Kidney tubule cell (primary cell): Measurements from ENCODE around the gene FOXL1.
A peak's percentile ranks its signal among the peaks of the same experiment; 100 is the strongest.

Source experiments
- DNase-seq: peaks from one replicate; pipeline ENCODE4 v3.0.0-alpha.2; 2018; ENCODE audit warnings: low spot score

The FOXL1 gene

GRCh38 chr16:86605950-86606349, 27.6 kb downstream of the FOXL1 start:
- no peak for DNase-seq

GRCh38 chr16:86608301-86608747, 30.0 kb downstream of the FOXL1 start:
- DNase-seq = no peak

GRCh38 chr16:86609115-86609514, 30.8 kb downstream of the FOXL1 start:
- peak; percentile 93 for DNase-seq

GRCh38 chr16:86609661-86610060, 31.3 kb downstream of the FOXL1 start:
- DNase-seq = no peak

GRCh38 chr16:86610779-86611524, 32.6 kb downstream of the FOXL1 start:
- DNase-seq = peak; percentile 7

GRCh38 chr16:86611525-86611855, 33.1 kb downstream of the FOXL1 start:
- no peak for DNase-seq

- DNase-seq = no peak
These were observed 33.6 kb downstream of the FOXL1 start for GRCh38 chr16:86611941-86612340.

- no peak for DNase-seq
These were observed 36.4 kb downstream of the FOXL1 start for GRCh38 chr16:86614699-86615098.

- DNase-seq = no peak
These were observed 38.6 kb downstream of the FOXL1 start for GRCh38 chr16:86616906-86617305.

- DNase-seq = no peak
These were observed 40.3 kb downstream of the FOXL1 start for GRCh38 chr16:86618431-86619238.

GRCh38 chr16:86619239-86619794, 41.0 kb downstream of the FOXL1 start:
- no peak for DNase-seq

- DNase-seq = no peak
These were observed 41.8 kb downstream of the FOXL1 start for GRCh38 chr16:86620184-86620583.

GRCh38 chr16:86621966-86622365, 43.6 kb downstream of the FOXL1 start:
- no peak for DNase-seq

- DNase-seq = no peak
These were observed 44.6 kb downstream of the FOXL1 start for GRCh38 chr16:86622700-86623615.

GRCh38 chr16:86625029-86625428, 46.7 kb downstream of the FOXL1 start:
- no peak for DNase-seq

- DNase-seq = no peak
These were observed 47.5 kb downstream of the FOXL1 start for GRCh38 chr16:86625821-86626220.

GRCh38 chr16:86626284-86626683, 47.9 kb downstream of the FOXL1 start:
- no peak for DNase-seq

- peak; percentile 3 for DNase-seq
These were observed 48.6 kb downstream of the FOXL1 start for GRCh38 chr16:86626966-86627365.

GRCh38 chr16:86628614-86629013, 50.3 kb downstream of the FOXL1 start:
- peak; percentile 16 for DNase-seq

GRCh38 chr16:86630471-86630870, 52.1 kb downstream of the FOXL1 start:
- no peak for DNase-seq

GRCh38 chr16:86631444-86631843, 53.1 kb downstream of the FOXL1 start:
- DNase-seq = no peak
